GM19455 (cell line): ENCODE measurements around the gene DDR2.

Source experiments
- ATAC-seq: cut with Tn5 transposase; IDR thresholded peaks from one replicate; pipeline ENCODE4 v1.9.1; 2021; ENCODE audit not compliant: unreplicated experiment

DDR2 gene

DNA sequence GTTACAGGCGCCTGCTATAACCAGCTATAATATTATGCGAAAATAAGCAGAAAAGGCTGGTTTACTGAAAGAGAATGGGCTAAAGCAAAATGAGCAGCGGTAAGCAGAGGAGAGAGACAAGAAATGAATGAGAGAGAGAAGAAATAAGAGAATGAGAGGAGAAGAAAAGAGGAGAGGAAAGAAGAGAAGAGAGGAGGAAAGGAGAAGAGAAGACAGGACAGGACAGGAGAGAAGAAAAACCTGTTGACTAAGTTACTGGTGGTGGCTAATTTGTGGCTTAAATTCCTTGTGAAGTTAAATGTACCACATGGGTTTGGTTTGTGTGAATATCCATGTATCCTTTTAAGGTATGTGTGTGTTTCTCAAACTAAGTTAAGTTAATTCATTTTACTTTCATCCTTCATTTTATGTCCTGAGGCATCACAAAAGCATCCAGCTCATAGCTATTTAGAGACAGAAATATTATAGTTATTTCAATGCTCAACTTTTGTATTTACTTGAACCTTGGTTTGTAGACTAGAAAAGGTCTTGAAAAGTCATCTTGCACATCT lies 3.1 kb upstream of the DDR2 start:
- ATAC-seq: no peak

DNA sequence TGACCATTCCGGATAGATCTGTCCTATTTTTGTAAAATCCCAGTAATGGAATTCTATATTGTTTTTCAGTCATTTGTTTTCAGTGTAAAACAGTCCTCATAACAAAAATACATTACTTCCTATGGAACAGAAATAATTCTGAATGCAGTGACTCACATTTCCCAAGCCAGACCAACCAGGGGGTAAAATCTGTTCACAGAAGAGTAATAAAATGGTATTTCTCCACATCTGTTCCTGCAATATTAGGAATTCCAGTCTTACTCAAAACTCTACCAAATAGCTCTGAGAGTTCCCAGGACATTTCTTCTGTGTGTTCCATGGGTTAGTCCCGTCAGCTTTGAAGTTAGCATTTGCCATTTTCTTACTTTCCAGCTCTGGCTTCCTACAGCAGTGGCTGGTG lies 2.6 kb upstream of the DDR2 start:
- no peak for ATAC-seq

DNA sequence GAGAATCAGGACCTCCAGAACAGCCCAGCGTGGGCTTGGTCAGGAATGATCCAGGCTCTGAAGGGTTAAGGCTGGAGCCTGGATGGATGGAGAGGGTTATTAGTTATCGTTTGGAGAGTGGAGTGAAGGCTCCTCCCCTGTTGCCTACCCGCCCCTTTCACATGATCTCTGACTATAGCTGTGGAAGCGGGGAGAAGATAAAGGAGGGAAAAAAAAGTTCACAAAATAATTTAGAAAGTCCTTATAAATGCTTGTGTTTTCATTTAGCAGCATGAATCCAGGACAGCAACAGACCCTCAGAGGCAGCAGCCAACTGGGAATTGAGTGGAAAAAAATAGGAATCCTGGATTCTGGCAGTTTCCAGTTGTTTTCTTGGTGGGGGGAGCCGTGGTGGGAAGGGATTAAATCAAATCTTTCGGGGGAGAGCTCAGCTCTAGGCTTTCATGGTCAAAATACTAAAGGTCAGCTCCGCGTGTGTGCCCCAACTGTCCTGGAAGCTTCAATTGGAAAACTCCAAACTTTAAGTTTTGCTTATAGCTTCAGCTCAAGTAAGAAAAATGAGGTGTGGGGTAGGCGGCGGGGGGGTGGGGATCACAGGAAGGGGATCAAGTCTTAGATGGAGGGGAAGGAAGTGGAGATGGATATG lies 595 bp upstream of the DDR2 start:
- ATAC-seq: no peak

DNA sequence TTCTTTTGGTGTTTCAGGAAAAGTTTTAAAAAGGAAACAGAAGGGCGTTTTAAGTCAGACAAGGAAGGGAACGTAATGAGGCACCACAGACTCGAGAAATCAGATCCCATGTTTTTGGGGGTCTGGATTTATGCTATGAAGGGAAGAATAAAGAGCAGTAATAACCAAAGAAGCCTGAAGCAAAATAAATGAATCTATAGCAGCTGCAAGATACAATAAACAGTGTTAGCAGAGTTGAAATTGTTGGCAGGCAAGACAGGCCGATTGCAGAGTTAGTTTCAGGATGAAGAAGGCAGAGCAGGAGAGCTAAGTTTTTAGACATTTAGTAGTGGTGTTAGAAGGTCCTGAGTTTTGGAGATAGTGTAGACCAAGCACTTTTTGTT lies 425 bp downstream of the DDR2 start:
- ATAC-seq: no peak

DNA sequence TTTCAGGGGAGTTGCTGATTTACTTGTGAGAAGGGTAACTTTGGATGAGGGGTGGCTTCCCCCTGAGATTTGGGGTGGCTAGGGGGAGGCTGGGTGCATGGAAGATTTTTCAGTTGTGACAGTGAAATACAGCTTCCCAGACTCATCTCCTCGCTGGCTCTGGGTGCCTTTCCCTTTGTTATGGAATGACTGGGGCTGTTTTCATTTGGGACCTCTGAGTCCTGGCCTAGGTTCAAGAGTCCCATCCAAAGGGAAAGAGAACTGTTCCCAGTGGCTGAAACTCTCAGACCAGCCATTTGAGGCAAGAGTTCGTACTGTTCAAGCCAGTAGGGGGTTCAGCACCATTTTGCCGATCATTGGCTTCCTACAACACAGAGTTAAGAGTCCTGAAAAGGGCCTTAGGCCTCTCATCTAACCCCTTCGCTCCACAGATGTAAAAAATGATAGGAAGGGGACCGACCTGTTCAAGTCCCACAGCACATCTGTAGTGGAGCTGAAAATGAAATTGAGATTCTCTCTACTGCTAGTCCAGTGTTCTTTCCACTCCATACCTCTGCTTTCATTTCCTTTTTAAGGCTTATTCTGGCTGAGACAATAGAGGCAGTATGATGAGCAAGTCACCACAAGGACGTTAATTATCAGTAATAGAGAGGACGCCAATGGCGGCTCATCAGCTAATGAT lies 958 bp downstream of the DDR2 start:
- ATAC-seq: peak; percentile 60

DNA sequence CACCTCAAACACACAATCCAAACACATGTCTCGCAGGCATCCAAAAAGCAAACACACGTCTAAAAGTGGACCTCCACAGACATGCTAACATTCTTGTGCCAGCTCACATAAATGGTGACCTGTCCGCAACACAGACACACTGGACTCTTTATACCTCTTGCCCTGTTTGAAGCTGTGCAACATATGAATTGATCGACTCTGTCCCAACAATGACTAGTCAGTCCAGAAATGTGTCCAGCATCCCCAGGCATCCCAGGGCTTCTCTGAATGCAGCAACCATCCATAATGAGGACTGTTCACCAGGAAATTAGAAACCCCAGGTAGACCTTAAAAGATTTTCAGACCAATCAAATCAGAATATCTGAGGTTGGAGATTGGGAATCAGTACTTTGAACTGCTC lies 3.2 kb downstream of the DDR2 start:
- ATAC-seq: no peak

DNA sequence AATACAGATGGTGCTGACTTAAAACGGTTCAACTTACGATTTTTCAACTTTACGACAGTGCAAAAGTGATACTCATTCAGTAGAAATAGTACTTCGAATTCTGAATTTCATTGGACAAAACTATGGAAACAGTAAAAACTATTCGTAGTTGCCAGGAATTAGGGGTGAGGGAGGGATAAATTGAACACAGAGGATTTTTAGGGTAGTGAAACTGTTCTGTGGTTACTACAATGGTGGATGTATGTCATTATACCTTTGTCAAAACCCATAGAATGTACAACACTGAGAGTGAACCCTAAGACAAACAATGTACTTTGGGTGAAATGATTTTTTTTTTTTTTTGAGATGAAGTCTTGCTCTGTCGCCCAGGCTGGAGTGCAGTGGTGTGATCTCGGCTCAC lies 7.5 kb downstream of the DDR2 start:
- ATAC-seq: peak; percentile 86

DNA sequence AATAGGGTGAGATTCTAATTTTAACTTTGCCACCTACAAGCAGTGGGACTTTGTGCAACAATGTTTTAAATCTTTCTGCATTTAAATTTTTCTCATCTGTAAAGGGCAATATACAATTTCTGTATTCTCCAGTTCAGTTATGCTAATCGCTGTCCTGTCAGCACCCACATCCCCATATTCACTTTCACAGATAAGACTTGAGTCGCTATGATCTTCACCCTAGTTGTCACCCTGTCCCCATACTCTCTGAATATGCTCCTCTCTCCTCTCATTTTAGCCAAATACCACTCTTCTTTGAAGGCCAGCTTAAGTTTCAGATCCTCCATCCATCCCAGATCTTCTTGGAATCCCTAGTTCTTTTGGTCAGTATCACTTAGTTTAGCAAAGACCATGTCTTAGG lies 8.8 kb downstream of the DDR2 start:
- ATAC-seq: no peak

DNA sequence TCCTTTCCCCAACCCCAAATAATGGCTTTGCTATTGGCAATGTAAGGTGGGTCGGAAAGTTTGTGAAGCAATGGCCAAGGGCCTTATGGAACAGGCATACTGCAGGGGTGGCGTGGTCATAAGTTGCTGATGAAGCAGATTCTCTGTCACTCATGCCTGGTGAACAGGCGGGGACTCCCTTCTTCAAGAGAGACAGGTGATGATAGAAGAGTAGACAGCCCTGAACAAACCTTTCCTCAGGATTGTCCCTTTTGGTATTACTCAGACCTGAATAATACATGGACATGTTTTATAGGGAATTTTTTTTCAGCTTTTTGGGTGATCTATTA lies 12.7 kb downstream of the DDR2 start:
- no peak for ATAC-seq

DNA sequence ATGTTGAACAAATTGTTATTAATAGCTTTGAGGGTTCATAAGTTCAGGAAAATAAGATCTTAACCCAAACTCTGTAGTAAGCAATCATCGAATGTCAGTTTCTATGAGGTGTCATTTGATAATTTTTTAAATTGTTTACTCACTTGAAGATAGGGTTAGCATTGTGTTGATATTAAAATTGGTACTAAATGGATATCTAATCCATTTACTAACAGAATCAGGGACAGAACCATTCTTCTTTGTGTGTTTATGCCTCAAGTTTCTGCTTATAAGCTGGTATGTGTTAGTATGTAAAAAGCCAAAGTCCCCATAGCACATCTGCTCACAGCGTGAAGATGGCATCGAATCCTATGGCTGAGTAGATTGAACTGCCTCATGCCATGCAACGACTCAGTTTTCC lies 13.4 kb downstream of the DDR2 start:
- ATAC-seq: no peak

DNA sequence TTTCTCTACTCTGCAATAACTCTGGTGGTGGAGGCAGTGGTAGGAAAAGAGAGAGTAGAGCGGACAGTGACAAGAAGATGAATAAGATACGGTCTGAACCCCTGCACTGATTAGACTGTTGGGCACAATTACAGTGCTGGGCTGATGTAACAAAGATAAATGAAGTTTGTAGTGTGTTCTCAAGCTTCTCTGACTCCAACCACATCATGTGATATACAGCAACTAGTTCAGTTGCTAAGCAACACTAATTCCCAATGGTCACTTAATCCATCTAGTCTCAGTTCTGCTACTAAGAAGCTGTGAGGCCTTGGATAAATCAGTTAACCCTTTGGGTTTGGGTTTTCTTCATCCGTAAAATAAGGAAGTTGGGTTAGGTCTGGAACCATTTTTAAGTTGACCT lies 17.3 kb downstream of the DDR2 start:
- no peak for ATAC-seq

DNA sequence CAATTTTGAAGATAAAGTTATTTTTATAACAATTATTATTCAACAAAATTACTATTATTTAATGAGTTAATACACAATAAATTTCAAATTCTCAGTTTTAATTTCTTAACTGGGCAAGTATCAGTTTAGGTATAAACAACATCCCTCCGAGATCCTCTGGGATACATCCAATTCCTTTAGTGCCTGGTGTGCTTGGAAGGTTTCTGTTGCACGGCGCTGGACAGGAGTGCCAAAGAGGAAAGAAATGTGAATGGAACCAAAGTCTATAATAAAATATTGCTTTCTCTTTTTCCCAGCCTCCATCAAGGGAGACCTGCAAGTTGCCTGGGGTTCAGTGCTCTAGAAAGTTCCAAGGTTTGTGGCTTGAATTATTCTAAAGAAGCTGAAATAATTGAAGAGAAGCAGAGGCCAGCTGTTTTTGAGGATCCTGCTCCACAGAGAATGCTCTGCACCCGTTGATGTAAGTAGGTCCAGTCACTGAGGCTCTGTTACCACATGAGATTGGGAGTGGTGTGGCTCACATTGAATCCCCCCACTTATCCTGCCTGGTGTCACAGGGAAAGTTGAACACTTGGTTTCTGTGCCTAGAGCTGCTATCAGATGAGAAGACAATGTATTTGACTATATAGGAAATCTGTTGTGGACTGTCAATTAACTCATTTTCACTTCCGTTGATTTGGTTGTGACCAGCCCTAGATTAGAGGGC lies 22.8 kb downstream of the DDR2 start:
- no peak for ATAC-seq

DNA sequence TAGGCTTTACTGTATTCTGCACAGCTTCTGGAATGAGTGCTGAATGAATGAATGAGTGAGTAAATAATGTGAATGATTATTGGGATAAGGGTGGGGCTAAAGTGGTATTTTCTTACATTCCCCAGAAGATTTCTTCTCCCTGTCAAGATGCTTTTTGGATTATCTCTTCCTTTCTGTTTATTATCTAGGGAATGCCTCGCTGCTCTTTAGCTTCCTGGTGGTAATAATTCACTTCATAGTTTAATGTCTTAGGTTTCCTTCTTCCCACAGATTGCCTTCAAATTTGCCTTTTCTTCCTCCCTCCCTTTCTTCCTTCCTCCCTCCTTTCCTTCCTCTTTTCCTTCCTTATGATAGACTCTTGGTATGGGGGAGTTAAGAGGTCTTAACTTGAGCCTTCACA lies 24.0 kb downstream of the DDR2 start:
- ATAC-seq: no peak

DNA sequence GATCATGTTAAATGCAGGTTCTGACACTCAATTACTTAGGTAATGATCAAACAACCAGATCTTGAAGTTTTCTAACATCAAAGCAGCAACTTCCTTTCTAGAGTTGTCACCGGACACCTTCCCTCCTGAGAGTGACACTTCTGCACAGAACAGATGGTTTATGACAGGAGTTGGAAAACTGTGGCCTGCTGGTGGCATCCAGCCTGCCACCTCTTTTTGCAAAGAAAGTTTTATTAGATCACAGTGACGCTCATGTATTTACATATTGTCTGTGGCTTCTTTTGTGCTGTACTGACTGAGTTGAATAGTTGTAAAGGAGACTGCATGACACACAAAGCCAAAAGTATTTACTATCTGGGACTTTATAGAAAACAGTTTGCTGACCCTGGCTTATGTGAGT lies 28.3 kb downstream of the DDR2 start:
- ATAC-seq: no peak

DNA sequence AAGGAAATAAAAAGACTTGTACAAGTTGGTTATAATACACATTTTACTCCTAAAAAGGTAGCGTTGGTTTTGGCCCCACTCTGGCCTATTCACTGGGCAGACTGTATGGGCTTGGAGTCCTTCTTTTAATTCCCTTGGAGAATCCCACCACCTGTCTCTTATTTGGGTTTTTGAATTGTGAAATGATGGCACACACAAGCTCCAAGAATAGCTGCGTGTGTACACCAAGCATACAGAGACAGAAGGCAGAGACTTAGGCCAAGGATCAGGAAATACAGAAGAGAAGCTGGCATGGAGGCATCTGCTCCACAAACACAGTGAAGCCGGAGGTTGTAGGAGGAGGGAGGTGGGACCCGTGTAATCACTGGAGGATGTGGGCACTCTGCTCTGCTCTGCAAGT lies 29.1 kb downstream of the DDR2 start:
- ATAC-seq: no peak

DNA sequence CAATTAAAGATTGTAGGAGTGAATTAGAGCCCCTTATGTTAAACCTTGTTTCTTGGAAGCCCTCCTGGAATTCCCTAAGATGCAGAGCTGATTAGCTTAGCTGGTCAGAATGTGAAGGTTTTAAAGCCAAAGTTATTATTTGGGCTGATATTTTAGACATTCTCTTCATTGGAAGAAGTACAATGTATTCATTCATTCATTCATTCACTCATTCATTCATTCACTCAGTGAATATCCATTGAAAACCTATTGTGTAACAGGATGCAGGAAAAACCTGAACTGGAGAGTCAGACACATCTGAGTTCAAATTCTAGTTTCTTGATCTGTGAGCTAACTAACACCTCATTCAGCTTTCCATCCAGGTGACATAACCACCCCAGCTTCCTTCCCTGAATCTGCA lies 29.7 kb downstream of the DDR2 start:
- no peak for ATAC-seq

DNA sequence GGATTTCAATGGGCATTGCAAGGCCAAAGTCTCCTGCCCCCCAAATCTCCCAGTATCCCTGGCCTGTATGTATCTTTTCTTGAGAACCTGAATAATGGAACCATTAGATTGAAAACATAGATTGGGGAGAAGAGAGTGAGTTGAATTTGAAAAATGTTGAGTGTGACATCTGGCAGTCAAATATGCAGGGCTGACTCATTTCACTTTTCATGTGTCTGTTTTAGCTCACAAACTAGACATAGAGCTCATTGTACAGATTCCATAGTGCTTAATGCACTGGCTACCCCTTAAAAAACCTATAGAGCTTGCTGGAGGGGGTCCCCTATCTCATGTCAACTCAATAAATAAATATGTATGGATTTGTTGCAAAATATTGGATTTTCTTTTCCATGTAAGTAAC lies 30.8 kb downstream of the DDR2 start:
- no peak for ATAC-seq

DNA sequence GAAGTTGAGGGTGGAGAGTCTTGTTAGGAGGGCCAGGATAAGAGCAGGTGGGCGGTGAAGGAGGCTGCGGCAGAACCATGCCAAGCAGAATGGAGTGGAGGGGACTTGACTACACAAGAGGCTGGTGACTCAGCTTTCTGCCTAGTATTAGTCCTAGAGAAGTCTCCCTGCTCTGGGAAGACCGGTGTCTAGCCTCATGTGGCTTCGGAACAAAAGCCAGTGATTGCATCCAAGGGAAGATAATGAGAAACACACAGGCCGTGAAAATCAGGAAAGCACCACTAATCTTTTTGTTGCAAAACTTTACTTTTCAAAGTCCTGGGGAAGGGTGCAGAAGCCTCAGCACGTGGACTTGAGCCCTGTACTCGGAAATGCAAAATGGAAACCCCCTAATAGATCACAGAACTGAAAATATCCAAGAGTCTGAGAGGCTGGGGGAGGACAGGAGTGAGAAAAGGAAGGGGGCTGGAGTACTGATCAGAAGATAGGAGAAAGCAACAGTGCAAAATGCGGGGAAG lies 31.4 kb downstream of the DDR2 start:
- ATAC-seq: no peak

DNA sequence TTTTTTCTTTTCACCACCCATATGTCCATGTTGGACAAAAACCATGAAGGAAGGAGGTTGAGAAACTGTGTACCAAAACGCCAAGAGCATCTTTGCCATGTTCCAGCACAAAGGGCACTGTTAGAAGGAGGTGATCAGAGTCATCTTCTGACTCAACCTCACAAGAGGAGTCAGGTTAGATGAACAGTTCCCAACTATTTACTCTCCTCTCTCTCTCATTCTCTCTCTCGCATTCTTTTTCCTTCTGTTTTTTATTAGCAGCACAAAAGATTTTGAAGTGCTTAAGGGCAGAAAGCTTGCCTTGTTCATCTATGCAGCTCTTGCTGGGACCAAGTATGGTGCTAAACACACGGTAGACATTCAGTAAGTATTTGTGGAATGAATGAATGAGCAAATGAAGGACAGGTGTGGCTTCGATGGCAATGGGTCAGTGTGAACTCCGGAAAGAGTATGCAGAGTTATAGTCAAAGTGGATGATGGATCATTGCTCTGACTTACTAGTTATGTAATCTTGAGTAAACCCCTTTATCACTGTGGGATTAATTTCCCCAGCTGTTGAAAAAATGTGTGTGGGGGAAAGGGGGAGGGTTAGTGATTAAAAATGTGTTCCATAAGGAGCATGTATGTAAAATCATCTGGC lies 33.9 kb downstream of the DDR2 start:
- ATAC-seq: no peak

DNA sequence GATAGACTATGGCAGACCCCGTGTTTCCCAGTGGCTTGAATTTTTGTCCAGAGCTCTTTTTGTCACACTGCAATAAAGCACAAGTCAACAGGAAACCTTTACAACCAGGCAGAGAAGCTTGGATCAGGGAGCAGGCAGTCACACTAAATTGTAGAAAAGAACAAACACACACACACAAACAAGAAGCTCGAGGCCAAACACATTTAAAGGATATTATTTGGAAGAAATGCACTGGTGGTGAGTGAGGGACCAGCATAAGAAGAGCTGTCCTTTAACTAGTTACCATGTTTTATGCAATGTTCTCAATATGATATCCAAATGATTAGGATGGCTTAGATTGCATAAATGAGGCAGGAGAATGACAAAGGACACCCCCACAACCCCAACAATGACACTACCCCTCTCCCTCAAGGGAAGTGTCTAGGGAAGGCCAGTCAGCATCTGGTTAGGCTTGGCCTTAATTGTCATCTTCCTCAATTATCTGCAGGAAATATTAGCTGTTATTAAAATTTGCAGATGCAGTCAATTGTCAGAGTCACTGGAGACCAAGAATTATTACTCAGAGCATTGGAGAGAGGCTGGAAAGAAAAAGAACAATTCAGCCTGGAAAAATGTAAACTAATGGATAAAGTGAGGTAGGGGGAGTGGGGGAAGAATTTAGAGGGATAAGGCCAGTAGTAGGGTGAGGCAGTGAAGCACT lies 35.3 kb downstream of the DDR2 start:
- ATAC-seq: no peak
